Activated naive CD4-positive, alpha-beta T cell treated with anti-CD3 and anti-CD28 coated beads for 36 hours (primary cell): ENCODE data around the gene PGD. TPM values are rescaled to one million over a fixed set of nuclear protein-coding genes. Genes with fewer than 3 reads are reported as not detected.
"Not testable (repeated sequence)": the region's sequence is repeated elsewhere in the genome, so short reads cannot be mapped to it uniquely, and the experiment has no call there.

ENCODE experiments used
- CTCF ChIA-PET: fragments of 350-600 bp; sonication (Branson Sonifier 250); formaldehyde crosslinking; loops from one replicate; lab custom pipeline; 2021; ENCODE audit warnings: antibody characterized with exemption; lab: Charles Lee
- DNase-seq: peaks from one replicate; pipeline ENCODE4 v3.0.0-alpha.2; 2020
- H3K27ac Mint-ChIP-seq: one replicate; pipeline ENCODE4 v1.8.0; 2021; ENCODE audit warnings: mild to moderate bottlenecking, mixed read lengths
- H3K27me3 Mint-ChIP-seq: one replicate; pipeline ENCODE4 v1.8.0; 2021; ENCODE audit warnings: low read depth, mixed read lengths
- H3K36me3 Mint-ChIP-seq: one replicate; pipeline ENCODE4 v1.8.0; 2021; ENCODE audit warnings: low read depth, mixed read lengths
- H3K4me1 Mint-ChIP-seq: one replicate; pipeline ENCODE4 v1.8.0; 2021; ENCODE audit warnings: low read depth, mixed read lengths
- H3K4me3 Mint-ChIP-seq: one replicate; pipeline ENCODE4 v1.8.0; 2021; ENCODE audit warnings: mild to moderate bottlenecking, moderate library complexity, mixed read lengths
- H3K9me3 Mint-ChIP-seq: one replicate; pipeline ENCODE4 v1.8.0; 2021; ENCODE audit warnings: mixed read lengths
- intact Hi-C: fragments of 100-400 bp; cut with micrococcal nuclease; formaldehyde crosslinking; loops from one replicate; pipeline ENCODE4 v1.15.1; 2023
- total RNA-seq, 2 experiments: library from RNA; stranded (reverse); gene quantifications; one replicate each; pipeline ENCODE4 v1.2.3, GENCODE V29; 2021

The PGD gene
- total RNA-seq, 2 experiments from 2014 or later = 94.8 to 101 TPM

DNA sequence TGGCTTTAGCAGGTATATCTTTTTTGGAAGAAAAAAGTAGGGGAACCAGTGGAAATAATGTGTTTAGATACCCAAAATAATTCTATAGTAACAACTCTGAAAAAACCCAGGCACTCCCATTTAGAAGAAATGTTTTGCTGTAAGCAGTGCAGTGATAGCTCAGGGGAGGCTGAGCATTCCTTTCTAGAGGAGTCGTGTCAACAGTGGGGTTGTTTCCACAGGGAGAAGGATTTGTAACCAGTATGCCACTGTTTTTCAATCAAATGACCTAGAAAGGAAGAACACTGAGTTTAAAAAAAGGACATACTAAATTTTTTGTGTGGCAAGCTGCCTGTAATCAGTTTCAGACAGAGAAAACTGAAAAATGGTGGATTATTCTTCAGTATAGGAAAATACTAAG lies 2.4 kb downstream of the PGD start:
- Mint-ChIP-seq H3K27me3 (no peaks in the 10 kb centered on the region), H3K36me3 (peaks cover 25% of the 10 kb centered on the region), H3K27ac (no peak overlapping the region), H3K4me1 (peaks cover 25% of the 10 kb centered on the region), H3K9me3 (no peaks in the 10 kb centered on the region), H3K4me3 (no peak overlapping the region)
- intact Hi-C loops = no loop called here
- CTCF ChIA-PET = no interaction called here
- no peak for DNase-seq

DNA sequence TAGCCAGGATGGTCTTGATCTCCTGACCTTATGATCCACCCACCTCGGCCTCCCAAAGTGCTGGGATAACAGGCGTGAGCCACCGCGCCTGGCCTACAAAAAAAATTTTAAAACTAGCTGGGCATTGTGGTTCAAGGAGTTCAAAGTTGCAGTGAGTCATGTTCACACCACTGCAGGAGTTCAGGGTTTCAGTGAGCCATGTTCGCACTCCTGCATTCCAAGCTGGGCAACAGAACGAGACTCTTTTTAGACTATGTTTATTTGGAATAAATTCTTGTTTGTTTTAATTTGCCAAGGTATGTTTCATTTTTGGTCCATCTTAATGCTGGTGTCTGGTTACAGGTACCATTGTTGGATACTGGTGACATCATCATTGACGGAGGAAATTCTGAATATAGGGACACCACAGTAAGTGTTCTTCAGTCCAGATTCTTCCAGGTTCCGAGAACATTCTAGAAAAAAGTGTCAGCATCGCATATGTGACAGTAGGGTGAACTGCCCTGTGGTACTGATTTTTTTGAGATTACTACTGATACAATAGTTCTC lies 3.9 kb downstream of the PGD start:
- Mint-ChIP-seq H3K27ac (no peak overlapping the region), H3K4me1 (peaks cover 23% of the 10 kb centered on the region), H3K36me3 (peaks cover 36% of the 10 kb centered on the region), H3K27me3 (no peaks in the 10 kb centered on the region), H3K4me3 (no peak overlapping the region), H3K9me3 (no peaks in the 10 kb centered on the region)
- intact Hi-C loops = no loop called here
- DNase-seq = no peak
- CTCF ChIA-PET = no interaction called here

DNA sequence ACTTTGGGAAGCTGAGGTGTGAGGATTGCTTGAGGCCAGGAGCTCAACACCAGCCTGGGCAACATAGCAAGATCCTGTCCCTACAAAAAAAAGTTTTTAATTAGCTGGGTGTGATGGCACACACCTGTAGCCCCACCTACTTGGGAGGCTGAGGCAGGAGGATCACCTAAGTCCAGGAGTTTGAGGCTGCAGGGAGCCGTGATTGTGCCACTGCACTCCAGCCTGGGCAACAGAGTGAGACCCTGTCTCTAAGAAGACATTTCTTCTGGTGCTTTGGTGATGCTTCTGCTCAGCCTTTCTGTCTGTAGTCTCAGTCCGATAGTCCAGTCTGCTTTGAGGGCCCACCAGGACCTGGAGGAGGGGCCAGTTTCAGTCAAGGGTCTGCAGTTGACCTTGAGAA lies 8.3 kb downstream of the PGD start:
- CTCF ChIA-PET = no interaction called here
- H3K4me1 Mint-ChIP-seq = peaks cover 8% of the 10 kb centered on the region
- no peak for DNase-seq
- no peaks in the 10 kb centered on the region for H3K9me3 Mint-ChIP-seq
- H3K36me3 Mint-ChIP-seq = peaks cover 44% of the 10 kb centered on the region
- no peak overlapping the region for H3K27ac Mint-ChIP-seq
- no peaks in the 10 kb centered on the region for H3K27me3 Mint-ChIP-seq
- no peak overlapping the region for H3K4me3 Mint-ChIP-seq
- intact Hi-C loops = no loop called here

DNA sequence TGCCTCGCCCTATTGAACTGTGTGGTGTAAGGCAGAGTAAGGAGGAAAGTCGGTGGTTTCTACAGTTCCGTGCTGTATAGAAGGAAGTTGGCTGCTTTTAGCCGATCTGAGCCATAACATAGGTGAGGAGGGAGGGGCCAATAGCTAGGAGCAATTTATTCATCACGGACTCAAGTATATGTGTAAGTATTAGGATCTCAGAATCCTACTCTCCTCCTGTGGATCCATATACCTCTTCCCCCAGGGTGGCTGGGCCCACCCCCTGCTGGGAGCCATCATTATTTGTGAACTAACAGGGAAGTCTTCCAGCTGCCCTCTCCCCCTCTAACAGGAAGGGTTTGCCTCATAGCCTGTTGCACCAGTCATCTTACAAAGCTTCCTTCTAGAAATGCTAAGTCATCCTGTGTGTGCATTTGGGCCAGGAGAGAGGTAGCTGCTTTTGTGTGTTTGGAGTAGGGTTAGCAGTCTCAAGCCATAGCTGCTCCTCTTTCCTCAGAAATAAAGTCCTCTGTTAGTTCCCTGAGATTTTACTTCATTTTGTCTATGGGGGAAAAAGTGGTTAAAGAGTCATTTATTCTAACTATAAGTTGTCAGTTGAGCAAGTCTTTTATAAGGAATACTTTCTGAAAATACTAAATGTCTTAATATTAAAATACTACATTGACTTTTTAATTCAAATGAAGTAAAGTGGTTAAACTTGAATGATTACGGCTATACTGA lies 16.5 kb downstream of the PGD start:
- no peak overlapping the region for H3K4me3 Mint-ChIP-seq
- peaks cover 6% of the 10 kb centered on the region for H3K4me1 Mint-ChIP-seq
- DNase-seq = no peak
- H3K27me3 Mint-ChIP-seq = no peaks in the 10 kb centered on the region
- peaks cover 43% of the 10 kb centered on the region for H3K36me3 Mint-ChIP-seq
- intact Hi-C loops = no loop called here
- H3K9me3 Mint-ChIP-seq = no peaks in the 10 kb centered on the region
- peak overlapping the region; percentile 78 for H3K27ac Mint-ChIP-seq
- CTCF ChIA-PET = interaction anchor here (0.6 to 1.2 kb wide), 3 partner anchors 204 to 225 kb away, joined by 3 to 5 read pairs (median 3); partner anchors contain the start of gene KIF1B

DNA sequence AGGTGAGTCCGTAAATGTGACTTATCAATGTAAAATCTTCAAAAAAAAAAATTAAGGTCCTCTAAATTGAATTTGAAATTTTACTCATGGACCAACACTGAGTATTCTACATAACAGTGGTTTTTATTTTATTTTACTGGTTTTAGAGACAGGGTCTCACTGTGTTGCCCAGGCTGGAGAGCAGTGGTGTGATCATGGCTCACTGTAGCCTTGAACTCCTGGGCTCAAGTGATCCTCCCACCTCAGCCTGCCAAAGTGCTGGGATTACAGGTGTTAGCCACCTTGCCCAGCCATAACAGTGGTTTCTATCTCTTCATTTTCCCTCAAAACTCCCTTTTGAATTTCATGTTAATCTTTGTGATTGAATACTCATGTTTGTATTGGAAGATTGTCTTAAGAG lies 17.1 kb downstream of the PGD start:
- H3K36me3 Mint-ChIP-seq = peaks cover 41% of the 10 kb centered on the region
- CTCF ChIA-PET = interaction anchor here (1.2 kb wide), 2 partner anchors 204 to 206 kb away, joined by 3 read pairs; partner anchors contain the start of gene KIF1B
- not testable (repeated sequence) for H3K4me1 Mint-ChIP-seq

DNA sequence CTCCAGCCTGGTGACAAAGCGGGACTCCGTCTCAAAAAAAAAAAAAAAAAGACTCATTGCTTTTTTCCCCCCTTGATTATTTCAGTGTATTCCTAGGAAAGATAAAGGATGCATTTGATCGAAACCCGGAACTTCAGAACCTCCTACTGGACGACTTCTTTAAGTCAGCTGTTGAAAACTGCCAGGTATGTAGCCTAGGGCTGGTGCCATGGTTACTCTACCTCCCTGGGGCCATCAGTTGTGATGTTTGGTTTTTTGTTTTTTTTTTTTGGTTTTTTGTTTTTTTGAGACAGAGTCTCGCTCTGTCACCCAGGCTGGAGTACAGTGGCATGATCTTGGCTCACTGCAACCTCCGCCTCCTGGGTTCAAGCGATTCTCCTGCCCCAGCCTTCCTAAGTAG lies 19.9 kb downstream of the PGD start:
- H3K4me1 Mint-ChIP-seq, DNase-seq, CTCF ChIA-PET, H3K27ac Mint-ChIP-seq, intact Hi-C loops, H3K9me3 Mint-ChIP-seq, H3K27me3 Mint-ChIP-seq, H3K4me3 Mint-ChIP-seq: not testable (repeated sequence)
- peaks cover 27% of the 10 kb centered on the region for H3K36me3 Mint-ChIP-seq

More for the DNA sequence above, 17.1 kb downstream of the PGD start:
- H3K9me3 Mint-ChIP-seq, intact Hi-C loops, DNase-seq, H3K27me3 Mint-ChIP-seq, H3K4me3 Mint-ChIP-seq: not testable (repeated sequence)
- peak overlapping the region; percentile 59 for H3K27ac Mint-ChIP-seq

DNA sequence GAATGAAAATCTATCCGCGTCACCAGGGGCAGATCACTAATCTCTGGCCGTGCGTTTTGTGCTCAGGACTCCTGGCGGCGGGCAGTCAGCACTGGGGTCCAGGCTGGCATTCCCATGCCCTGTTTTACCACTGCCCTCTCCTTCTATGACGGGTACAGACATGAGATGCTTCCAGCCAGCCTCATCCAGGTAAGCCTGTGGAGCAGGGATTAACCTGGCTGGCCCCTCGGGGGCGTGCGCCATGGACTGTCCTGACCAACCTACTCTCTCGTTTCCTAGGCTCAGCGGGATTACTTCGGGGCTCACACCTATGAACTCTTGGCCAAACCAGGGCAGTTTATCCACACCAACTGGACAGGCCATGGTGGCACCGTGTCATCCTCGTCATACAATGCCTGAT lies 20.5 kb downstream of the PGD start:
- H3K36me3 Mint-ChIP-seq = peaks cover 27% of the 10 kb centered on the region
- no peak overlapping the region for H3K27ac Mint-ChIP-seq
- H3K27me3 Mint-ChIP-seq = no peaks in the 10 kb centered on the region
- intact Hi-C loops = no loop called here
- no peak overlapping the region for H3K4me3 Mint-ChIP-seq
- H3K4me1 Mint-ChIP-seq = peaks cover 6% of the 10 kb centered on the region
- DNase-seq = no peak
- no peaks in the 10 kb centered on the region for H3K9me3 Mint-ChIP-seq
- CTCF ChIA-PET = no interaction called here

DNA sequence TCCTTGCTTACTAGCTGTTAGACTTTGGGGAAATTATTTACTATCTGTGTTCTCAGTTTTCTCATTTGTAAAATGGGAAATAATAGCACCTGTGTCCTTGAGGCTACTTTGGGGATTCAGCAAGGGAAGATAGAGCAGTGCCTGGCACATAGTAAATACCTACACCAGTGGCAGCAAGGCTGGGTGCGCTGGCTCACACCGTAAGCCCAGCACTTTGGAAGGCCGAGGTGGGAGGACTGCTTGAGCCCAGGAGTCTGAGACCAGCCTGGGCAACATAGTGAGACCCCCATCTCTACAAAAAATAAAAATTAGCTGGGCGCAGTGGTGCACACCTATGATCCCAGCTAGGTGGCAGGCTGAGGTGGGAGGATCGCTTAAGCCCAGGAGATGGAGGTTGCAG lies 22.8 kb downstream of the PGD start:
- Mint-ChIP-seq H3K27ac (no peak overlapping the region), H3K4me3 (no peak overlapping the region), H3K36me3 (peaks cover 15% of the 10 kb centered on the region), H3K4me1 (no peaks in the 10 kb centered on the region), H3K27me3 (no peaks in the 10 kb centered on the region), H3K9me3 (no peaks in the 10 kb centered on the region)
- intact Hi-C loops = no loop called here
- CTCF ChIA-PET = no interaction called here
- DNase-seq = no peak

DNA sequence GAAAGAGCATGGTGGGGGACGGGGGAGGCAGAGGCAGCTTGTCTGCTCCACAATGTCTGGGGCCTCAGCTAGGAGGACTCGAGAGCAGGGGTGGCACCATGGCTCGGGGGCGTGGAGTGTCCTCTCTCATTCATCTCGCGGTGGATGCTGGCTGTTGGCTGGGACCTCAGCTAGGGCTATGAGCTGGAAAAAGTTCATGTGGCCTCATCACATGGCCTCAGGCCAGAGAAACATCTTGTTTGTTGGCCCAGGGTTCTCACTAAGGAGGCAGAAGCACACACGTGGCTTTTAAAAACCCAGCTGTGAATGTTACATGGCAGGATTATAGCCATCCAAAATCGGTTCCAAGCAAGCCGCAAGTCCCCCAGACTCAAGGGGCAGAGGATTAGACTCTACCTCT lies 25.2 kb downstream of the PGD start:
- Mint-ChIP-seq H3K36me3 (peaks cover 10% of the 10 kb centered on the region), H3K9me3 (no peaks in the 10 kb centered on the region), H3K27ac (no peak overlapping the region), H3K4me3 (no peak overlapping the region), H3K4me1 (peaks cover 1% of the 10 kb centered on the region), H3K27me3 (no peaks in the 10 kb centered on the region)
- no peak for DNase-seq
- intact Hi-C loops = no loop called here
- CTCF ChIA-PET = interaction anchor here (0.6 kb wide), 1 partner anchor 71 kb away, joined by 3 read pairs; no protein-coding TSS in a partner anchor

DNA sequence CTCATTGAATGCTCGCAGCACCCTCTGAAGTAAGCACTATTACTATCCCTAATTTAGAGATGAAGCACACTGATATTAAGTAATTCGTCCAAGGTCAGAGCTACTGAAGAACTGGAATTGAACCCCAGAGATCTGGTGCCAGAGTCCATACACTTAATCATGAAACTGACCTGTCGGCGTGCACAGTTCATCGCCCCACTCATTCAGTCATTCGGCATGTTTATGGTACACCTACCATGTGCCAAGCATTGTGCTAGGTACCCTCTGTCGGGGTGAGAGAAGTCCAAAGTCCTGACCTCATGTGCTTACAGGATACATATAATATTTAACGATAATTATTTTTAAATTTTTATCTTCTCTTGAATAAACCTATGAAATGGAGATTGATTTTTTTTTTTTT lies 25.8 kb downstream of the PGD start:
- Mint-ChIP-seq H3K36me3 (peaks cover 5% of the 10 kb centered on the region), H3K9me3 (no peaks in the 10 kb centered on the region), H3K4me3 (no peak overlapping the region), H3K4me1 (peaks cover 3% of the 10 kb centered on the region), H3K27ac (no peak overlapping the region), H3K27me3 (no peaks in the 10 kb centered on the region)
- no peak for DNase-seq
- CTCF ChIA-PET = interaction anchor here (0.6 kb wide), 2 partner anchors 71 to 288 kb away, joined by 3 to 5 read pairs; no protein-coding TSS in a partner anchor
- intact Hi-C loops = loop anchor here (5.0 kb wide), 1 partner anchor 797 kb away; no protein-coding TSS in a partner anchor

DNA sequence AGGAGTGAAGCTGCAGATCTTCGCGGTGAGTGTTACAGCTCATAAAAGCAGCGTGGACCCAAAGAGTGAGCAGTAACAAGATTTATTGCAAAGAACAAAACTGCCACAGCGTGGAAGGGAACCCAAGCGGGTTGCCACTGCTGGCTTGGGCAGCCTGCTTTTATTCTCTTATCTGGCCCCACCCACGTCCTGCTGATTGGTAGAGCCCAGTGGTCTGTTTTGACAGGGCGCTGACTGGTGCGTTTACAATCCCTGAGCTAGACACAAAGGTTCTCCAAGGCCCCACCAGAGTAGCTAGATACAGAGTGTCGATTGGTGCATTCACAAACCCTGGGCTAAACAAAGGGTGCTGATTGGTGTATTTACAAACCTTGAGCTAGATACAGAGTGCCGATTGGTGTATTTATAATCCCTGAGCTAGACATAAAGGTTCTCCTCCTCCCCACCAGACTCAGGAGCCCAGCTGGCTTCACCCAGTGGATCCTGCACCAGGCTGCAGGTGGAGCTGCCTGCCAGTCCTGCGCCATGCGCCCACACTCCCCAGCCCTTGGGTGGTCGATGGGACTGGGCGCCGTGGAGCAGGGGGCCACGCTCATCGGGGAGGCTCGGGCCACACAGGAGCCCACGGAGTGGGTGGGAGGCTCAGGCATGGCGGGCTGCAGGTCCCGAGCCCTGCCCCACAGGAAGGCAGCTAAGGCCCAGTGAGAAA lies 27.1 kb downstream of the PGD start:
- not testable (repeated sequence) for H3K27me3 Mint-ChIP-seq, H3K4me1 Mint-ChIP-seq, H3K36me3 Mint-ChIP-seq, H3K27ac Mint-ChIP-seq, H3K9me3 Mint-ChIP-seq, H3K4me3 Mint-ChIP-seq, DNase-seq
- intact Hi-C loops = loop anchor here (5.0 kb wide), 1 partner anchor 799 kb away; no protein-coding TSS in a partner anchor
- CTCF ChIA-PET = interaction anchor here (0.6 to 1.1 kb wide), 2 partner anchors 39 to 533 kb away, joined by 3 to 4 read pairs; no protein-coding TSS in a partner anchor

DNA sequence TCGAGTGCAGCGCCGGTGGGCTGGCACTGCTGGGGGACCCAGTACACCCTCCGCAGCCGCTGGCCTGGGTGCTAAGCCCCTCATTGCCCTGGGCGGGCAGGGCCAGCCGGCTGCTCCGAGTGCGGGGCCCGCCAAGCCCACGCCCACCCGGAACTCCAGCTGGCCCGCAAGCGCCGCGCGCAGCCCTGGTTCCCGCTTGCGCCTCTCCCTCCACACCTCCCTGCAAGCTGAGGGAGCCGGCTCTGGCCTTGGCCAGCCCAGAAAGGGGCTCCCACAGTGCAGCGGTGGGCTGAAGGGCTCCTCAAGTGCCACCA lies 27.6 kb downstream of the PGD start:
- not testable (repeated sequence) for H3K9me3 Mint-ChIP-seq, H3K4me3 Mint-ChIP-seq, H3K27me3 Mint-ChIP-seq, H3K36me3 Mint-ChIP-seq, H3K27ac Mint-ChIP-seq, DNase-seq
- CTCF ChIA-PET = interaction anchor here (1.1 kb wide), 1 partner anchor 40 kb away, joined by 3 read pairs; no protein-coding TSS in a partner anchor
- intact Hi-C loops = loop anchor here (5.0 kb wide), 1 partner anchor 799 kb away; no protein-coding TSS in a partner anchor
- peaks cover 13% of the 10 kb centered on the region for H3K4me1 Mint-ChIP-seq
